Activated CD8-positive, alpha-beta memory T cell treated with anti-CD3 and anti-CD28 coated beads for 1 hour (primary cell): ENCODE results near the gene VPS13C.
A peak's percentile ranks its signal among the peaks of the same experiment; 100 is the strongest.

ENCODE experiments used
- DNase-seq, 2 donors: peaks; one replicate each; pipeline ENCODE4 v3.0.0-alpha.2; 2020; ENCODE audit warnings: low read depth in 1 of 2; ENCODE audit errors: extremely low read depth in 1 of 2

The VPS13C gene

GRCh38 chr15:62079594-62079993 lies 19.3 kb upstream of the VPS13C start:
- DNase-seq: no peak

DNA sequence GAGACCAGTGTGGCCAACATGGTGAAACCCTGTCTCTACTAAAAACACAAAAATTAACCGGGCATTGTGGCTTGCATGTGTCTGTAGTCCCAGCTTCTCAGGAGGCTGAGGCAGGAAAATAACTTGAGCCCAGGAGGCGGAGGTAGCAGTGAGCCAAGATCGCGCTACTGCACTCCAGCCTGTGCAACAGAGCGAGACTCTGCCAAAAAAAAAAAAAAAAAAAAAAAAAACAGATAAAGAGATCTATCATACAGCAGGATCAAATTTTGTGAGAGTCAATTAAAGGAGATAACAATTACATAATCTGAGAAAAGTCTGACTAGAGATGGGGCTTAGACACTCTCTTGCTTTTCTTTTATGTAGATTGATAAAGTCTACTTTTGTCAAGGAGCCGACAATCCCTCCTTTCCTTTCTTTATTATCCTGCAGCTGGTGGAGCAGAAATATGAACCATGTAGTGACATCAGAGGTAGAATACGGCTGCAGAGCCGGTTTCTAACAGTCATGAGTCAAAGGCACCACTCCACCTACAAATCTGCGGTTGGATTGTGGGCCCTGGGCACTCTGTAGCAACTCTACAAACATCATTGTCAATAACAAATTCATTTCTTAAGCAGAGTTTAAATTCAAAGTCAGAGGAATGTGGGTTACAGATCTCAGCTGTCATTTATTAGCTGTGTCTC lies 15.5 kb upstream of the VPS13C start:
- no peak for DNase-seq

GRCh38 chr15:62071711-62072308 lies 11.6 kb upstream of the VPS13C start:
- DNase-seq: no peak

GRCh38 chr15:62069551-62069950 lies 9.3 kb upstream of the VPS13C start:
- no peak for DNase-seq

GRCh38 chr15:62068810-62069167 lies 8.5 kb upstream of the VPS13C start:
- no peak for DNase-seq

DNA sequence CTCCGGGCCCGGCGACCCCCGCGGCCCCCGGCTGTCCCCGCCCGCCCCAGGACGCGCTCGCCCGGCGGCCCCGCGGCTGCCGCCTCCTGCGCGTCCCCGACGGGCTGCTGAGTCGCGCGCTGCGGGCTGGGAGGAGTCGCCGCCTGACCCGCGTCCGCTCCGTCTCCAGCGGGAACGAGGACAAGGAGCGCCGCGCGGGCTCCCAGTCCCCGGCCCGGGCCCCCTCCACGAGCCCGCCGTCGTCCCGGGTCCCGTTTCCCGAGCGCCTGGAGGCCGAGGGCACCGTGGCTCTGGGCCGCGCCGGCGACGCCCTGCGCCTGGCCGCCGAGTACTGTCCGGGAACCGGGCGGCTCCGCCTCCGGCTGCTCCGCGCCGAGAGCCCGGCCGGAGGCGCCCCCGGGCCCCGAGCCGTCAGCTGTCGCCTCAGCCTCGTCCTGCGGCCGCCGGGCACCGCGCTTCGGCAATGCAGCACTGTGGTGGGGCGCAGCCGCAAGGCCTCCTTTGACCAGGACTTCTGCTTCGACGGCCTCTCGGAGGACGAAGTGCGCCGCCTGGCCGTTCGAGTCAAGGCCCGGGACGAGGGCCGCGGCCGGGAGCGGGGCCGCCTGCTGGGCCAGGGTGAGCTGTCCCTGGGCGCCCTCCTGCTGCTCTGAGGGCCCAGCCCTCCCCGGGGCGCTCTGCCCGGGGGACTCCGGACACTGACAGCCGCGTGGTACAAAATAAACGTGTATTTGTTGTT lies 8.0 kb upstream of the VPS13C start:
- DNase-seq: no peak

DNA sequence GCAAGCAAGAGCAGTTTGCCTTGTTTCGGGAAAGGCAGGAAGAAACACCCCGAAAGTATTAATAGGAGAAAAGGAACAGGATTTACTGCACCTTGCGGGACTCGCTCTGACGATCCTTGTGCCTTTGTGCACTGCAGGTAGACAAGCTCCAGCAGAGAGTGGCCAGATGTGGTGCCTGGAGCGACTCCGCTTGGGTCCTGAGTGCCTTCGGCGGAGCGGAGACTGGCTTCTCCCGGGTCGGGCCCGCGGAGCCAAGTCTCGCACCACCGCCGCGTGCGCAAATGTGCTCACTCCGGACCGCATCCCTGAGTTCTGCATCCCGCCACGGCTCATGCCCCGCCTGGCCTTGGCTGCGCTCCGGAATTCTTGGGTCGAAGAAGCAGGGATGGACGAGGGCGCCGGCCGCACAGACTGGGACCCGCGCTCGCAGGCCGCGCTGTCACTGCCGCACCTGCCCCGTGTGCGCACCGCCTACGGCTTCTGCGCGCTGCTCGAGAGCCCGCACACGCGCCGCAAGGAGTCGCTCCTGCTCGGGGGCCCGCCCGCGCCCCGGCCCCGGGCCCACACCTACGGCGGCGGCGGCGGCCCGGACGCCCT lies 7.3 kb upstream of the VPS13C start:
- DNase-seq: no peak

DNA sequence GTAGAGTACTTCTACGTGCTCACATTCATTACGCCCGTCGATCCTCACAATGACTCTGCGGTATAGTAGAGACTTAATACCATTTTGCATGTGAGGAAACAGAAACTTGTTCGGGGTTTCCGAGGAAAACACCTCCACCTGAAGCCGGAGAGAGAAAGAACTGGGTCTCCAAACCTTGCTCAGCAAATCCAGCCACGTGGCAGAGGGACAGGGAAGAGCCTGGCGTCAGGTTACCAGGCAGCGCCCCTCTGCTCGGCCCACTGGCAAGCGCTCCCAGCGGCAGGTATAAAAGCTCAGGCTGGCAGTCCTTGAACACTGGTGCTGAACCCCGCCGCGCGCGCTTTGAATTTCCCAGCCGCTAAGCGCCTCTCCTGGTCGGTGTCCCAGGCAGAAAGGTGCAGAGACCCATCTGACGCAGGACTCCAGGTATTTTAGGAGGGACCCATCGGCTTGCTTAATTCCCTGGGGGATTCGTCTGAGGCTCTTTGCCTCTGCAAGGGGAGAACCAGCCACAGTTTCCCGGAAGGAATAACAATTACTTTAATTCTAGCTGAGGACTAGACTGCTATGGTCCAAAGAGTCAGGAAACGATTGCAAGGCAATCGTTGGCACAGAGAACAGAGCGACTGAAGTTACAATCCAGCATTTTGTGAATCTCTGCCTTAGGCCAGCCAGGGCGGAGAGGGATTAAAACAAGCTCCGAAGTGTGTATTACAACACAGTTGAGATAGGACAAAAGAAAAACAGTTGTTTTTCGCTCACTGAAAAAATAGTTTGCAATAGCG lies 6.6 kb upstream of the VPS13C start, which contains the start of gene C2CD4A:
Gene C2CD4A, plus strand, starts transcription at position 315 of the 785 bp plus-strand sequence. CDS start 637 bp downstream, outside the sequence.
- peak in 1 of 2 donors; percentile 31 for DNase-seq

DNA sequence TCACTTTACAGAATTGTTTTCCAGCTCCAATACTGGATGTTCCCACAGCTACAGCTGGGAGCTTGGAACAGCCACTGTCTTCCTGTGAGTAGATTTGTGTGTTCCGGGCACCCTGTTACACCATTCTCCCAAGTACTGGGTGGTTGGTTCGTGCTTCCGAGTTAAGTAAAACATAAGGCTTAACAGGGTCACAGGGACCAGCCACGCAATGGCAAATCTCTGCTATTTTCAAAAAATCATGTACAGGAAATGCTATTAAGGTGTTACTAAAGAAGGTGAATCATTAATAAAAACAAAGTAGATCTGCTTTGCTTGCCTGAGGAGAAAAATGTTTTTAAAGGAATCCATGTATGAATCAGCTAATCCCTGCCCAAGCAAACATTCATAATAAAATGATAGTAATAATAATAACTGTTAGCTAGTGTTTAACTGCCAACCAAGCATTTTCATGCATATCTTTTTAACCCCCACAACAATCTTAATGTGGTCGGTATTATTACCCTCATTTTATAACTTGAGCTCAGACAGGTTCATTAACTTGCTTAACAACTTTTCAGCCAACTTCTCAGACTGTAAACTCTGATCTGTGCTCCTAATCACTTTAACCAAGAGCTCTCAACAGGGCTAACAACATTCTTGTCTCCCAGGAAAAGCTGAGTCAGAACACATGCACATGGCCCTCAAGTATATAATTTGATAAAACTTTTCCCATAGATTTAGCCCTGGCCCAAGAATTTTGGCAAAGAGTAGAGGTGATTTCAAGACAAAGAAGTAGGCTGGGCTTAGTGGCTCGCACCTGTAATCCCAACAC lies 3.8 kb upstream of the VPS13C start:
- DNase-seq: no peak

DNA sequence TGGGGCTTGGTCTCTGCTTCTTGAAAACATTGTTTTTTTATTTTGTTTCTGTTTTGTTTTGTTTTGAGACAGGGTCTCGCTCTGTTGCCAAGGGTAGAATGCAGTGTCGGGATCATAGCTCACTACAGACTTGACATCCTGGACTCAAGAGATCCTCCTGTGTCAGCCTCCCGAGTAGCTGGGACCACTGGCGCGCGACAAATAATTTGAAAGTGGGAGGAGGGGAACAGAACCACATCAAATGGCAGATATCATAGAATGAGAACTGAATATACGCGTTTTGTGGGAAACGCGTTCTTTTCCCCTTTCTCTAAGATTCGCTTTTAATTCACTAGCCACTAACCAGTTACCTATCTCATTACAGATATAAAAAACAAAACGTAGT lies 641 bp upstream of the VPS13C start:
- DNase-seq: no peak

DNA sequence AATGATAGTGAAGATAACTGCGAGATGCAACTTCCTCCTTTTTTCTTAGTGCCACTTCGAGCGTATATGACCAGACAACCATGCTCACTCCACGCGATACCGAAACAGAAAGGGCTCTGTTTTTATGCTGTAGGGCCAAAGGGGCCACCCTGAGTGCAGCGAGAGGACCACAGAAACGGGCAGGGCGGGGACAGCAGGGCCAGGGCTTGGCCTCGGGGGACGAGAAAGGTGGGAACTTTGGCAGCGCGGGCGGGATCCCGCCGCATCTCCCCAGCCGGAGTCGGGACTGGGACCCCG lies 483 bp downstream of the VPS13C start:
- DNase-seq: peak in 1 of 2 donors; percentile 14

- no peak for DNase-seq
Observed at GRCh38 chr15:62059108-62059815, 985 bp downstream of the VPS13C start.

GRCh38 chr15:62058327-62059028 lies 1.8 kb downstream of the VPS13C start:
- DNase-seq: no peak

- DNase-seq: no peak
Observed at GRCh38 chr15:62057341-62057980, 2.8 kb downstream of the VPS13C start.

- no peak for DNase-seq
Observed at GRCh38 chr15:62054979-62055378, 5.3 kb downstream of the VPS13C start.

- no peak for DNase-seq
Observed at GRCh38 chr15:62053439-62054085, 6.7 kb downstream of the VPS13C start.

DNA sequence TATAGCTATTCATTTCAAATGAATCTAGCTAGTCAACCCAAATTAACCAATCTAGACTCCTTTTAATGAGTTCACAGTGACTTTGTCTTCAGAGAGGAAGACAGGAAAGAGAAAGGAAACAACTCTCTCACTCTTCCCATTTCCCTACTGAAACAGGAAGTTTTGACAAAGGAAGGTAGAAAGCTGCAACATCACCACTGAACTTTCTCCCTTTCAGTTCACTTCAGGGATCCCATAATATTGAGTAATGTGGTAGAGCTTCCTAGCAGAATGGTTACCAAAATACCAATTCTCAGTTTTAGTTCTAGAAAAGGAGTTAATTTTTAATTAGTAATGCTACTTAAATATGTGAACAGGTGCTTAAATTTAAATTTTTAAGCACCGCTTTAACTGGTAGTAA lies 7.5 kb downstream of the VPS13C start:
- no peak for DNase-seq

- no peak for DNase-seq
Observed at GRCh38 chr15:62051166-62051565, 9.1 kb downstream of the VPS13C start.
